Neural progenitor cell (in vitro differentiated cells): ENCODE measurements around the gene HAAO.

Source experiments
- CTCF ChIP-seq: fragments of 200-600 bp; sonication (generic); IDR thresholded peaks from 2 replicates; pipeline ENCODE4 v1.5.1; 2017; ENCODE audit warnings: antibody characterized with exemption, mild to moderate bottlenecking
- EZH2 ChIP-seq: fragments of 200-600 bp; sonication (generic); IDR thresholded peaks from 2 replicates; pipeline ENCODE4 v1.6.1; 2017; ENCODE audit warnings: antibody characterized with exemption, mild to moderate bottlenecking, moderate library complexity

- TF ChIP-seq CTCF: no peak
- TF ChIP-seq EZH2: no peak
These were observed 32.0 kb upstream of the HAAO start for GRCh38 chr2:42824454-42824807.
